Measurements from ENCODE around the gene SLC52A1. TPM values are rescaled to one million over a fixed set of nuclear protein-coding genes. Genes with fewer than 3 reads are reported as not detected.

SLC52A1 gene
- total RNA-seq, 1 experiment from 2014 or later = 1.1 TPM

GRCh38 chr17:5027299-5027698 is 7.9 kb downstream of the SLC52A1 start:
- Mint-ChIP-seq H3K4me3 (no peak overlapping the region), H3K9me3 (no peaks in the 10 kb centered on the region), H3K4me1 (no peaks in the 10 kb centered on the region), H3K27ac (no peak overlapping the region), H3K27me3 (ENCODE audit: low read depth) (peaks cover 10% of the 10 kb centered on the region), H3K36me3 (peaks cover 13% of the 10 kb centered on the region)
- no peak for DNase-seq (ENCODE audit: low spot score)
- TF ChIP-seq JAZF1 (CRISPR knock-in tag; IDR thresholded peaks at IDR 0.05) = no peak
- peak; percentile 87 for TF ChIP-seq ZNF121 (CRISPR knock-in tag; IDR thresholded peaks at IDR 0.05)
- CTCF ChIA-PET = interaction anchor here (0.7 to 1.4 kb wide), 2 partner anchors 35 to 118 kb away, joined by 4 to 6 read pairs; no protein-coding TSS in a partner anchor
- POLR2A ChIA-PET = no interaction called here
- no peak for ATAC-seq

DNA sequence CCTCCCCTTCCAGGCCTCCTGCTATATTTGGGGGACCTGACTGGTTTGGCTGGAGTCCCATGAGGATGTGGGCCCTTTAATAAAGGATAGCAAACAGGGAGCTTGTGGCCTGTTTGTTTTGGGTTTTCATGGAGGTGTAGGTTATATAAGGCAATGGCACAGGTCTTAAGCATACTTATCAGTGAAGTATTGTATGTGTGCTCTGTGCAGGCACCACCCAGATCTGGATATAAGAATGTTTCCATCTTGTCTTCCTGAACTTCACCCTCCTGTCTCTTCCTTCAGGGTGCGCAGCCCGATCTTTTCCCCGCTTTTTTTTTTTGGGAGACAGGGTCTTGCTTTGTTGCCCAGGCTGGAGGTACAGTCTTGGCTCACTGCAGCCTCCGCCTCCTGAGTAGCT is 10.6 kb downstream of the SLC52A1 start:
- Mint-ChIP-seq H3K4me1 (no peaks in the 10 kb centered on the region), H3K27ac (no peak overlapping the region), H3K36me3 (peaks cover 36% of the 10 kb centered on the region), H3K4me3 (no peak overlapping the region), H3K27me3 (ENCODE audit: low read depth) (no peaks in the 10 kb centered on the region), H3K9me3 (no peaks in the 10 kb centered on the region)
- DNase-seq (ENCODE audit: low spot score) (no peak), ATAC-seq (no peak)
- ChIA-PET POLR2A (no interaction called here), CTCF (no interaction called here)
- TF ChIP-seq, protein P1, sequence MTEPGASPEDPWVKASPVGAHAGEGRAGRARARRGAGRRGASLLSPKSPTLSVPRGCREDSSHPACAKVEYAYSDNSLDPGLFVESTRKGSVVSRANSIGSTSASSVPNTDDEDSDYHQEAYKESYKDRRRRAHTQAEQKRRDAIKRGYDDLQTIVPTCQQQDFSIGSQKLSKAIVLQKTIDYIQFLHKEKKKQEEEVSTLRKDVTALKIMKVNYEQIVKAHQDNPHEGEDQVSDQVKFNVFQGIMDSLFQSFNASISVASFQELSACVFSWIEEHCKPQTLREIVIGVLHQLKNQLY (CRISPR knock-in tag; IDR thresholded peaks at IDR 0.05) = no peak
- TF ChIP-seq CREM (CRISPR knock-in tag; IDR thresholded peaks at IDR 0.05) = no peak
- TF ChIP-seq SMAD3 (CRISPR knock-in tag; IDR thresholded peaks at IDR 0.05; ENCODE audit: borderline replicate concordance) = no peak
- TF ChIP-seq, protein P2, sequence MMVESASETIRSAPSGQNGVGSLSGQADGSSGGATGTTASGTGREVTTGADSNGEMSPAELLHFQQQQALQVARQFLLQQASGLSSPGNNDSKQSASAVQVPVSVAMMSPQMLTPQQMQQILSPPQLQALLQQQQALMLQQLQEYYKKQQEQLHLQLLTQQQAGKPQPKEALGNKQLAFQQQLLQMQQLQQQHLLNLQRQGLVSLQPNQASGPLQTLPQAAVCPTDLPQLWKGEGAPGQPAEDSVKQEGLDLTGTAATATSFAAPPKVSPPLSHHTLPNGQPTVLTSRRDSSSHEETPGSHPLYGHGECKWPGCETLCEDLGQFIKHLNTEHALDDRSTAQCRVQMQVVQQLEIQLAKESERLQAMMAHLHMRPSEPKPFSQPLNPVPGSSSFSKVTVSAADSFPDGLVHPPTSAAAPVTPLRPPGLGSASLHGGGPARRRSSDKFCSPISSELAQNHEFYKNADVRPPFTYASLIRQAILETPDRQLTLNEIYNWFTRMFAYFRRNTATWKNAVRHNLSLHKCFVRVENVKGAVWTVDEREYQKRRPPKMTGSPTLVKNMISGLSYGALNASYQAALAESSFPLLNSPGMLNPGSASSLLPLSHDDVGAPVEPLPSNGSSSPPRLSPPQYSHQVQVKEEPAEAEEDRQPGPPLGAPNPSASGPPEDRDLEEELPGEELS (CRISPR knock-in tag; IDR thresholded peaks at IDR 0.05) = no peak

DNA sequence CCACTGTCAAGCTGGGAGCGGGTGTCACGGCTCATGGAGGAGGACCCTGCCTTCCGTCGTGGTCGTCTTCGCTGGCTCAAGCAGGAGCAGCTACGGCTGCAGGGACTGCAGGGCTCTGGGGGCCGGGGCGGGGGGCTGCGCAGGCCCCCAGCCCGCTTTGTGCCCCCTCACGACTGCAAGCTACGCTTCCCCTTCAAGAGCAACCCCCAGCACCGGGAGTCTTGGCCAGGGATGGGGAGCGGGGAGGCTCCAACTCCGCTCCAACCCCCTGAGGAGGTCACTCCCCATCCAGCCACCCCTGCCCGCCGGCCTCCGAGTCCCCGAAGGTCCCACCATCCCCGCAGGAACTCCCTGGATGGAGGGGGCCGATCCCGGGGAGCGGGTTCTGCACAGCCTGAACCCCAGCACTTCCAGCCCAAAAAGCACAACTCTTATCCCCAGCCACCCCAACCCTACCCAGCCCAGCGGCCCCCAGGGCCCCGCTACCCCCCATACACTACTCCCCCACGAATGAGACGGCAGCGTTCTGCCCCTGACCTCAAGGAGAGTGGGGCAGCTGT is 11.6 kb downstream of the SLC52A1 start:
- POLR2A ChIA-PET = no interaction called here
- no peaks in the 10 kb centered on the region for H3K27me3 Mint-ChIP-seq (ENCODE audit: low read depth)

DNA sequence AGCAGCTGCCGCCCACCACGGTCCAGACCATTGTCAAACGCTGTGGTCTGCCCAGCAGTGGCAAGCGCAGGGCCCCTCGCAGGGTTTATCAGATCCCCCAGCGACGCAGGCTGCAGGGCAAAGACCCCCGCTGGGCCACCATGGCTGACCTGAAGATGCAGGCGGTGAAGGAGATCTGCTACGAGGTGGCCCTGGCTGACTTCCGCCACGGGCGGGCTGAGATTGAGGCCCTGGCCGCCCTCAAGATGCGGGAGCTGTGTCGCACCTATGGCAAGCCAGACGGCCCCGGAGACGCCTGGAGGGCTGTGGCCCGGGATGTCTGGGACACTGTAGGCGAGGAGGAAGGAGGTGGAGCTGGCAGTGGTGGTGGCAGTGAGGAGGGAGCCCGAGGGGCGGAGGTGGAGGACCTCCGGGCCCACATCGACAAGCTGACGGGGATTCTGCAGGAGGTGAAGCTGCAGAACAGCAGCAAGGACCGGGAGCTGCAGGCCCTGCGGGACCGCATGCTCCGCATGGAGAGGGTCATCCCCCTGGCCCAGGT is 13.0 kb downstream of the SLC52A1 start:
- CTCF ChIA-PET = interaction anchor here (0.7 to 1.7 kb wide), 2 partner anchors 9 to 42 kb away, joined by 6 read pairs; no protein-coding TSS in a partner anchor

More for the DNA sequence above, 11.6 kb downstream of the SLC52A1 start:
- Mint-ChIP-seq H3K4me1 (no peaks in the 10 kb centered on the region), H3K36me3 (peaks cover 36% of the 10 kb centered on the region), H3K9me3 (no peaks in the 10 kb centered on the region), H3K4me3 (no peak overlapping the region), H3K27ac (peak overlapping the region; percentile 70; the same call in 1 of the 2 replicates)
- ATAC-seq = no peak
- CTCF ChIA-PET = no interaction called here
- DNase-seq (ENCODE audit: low spot score) = no peak
- no peak for TF ChIP-seq NR3C1 (CRISPR knock-in tag; conservative IDR thresholded peaks at IDR 0.05; ENCODE audit: low read depth)
- no peak for TF ChIP-seq NFYB (CRISPR knock-in tag; conservative IDR thresholded peaks at IDR 0.05; ENCODE audit: low read depth)
- TF ChIP-seq ZNF671 (CRISPR knock-in tag; IDR thresholded peaks at IDR 0.05) = no peak
- no peak for TF ChIP-seq ETV6 (CRISPR knock-in tag; IDR thresholded peaks at IDR 0.05)

GRCh38 chr17:5020502-5021023 is 14.7 kb downstream of the SLC52A1 start:
- H3K4me3 Mint-ChIP-seq = no peak overlapping the region
- no peak for DNase-seq (ENCODE audit: low spot score)
- POLR2A ChIA-PET = no interaction called here
- TF ChIP-seq ZBTB21 (CRISPR knock-in tag; IDR thresholded peaks at IDR 0.05; ENCODE audit: borderline replicate concordance) (no peak), ATF6 (CRISPR knock-in tag; IDR thresholded peaks at IDR 0.05) (no peak), NR1H2 (CRISPR knock-in tag; IDR thresholded peaks at IDR 0.05) (no peak), SOX15 (CRISPR knock-in tag; IDR thresholded peaks at IDR 0.05) (no peak)
- TF ChIP-seq, protein P3, sequence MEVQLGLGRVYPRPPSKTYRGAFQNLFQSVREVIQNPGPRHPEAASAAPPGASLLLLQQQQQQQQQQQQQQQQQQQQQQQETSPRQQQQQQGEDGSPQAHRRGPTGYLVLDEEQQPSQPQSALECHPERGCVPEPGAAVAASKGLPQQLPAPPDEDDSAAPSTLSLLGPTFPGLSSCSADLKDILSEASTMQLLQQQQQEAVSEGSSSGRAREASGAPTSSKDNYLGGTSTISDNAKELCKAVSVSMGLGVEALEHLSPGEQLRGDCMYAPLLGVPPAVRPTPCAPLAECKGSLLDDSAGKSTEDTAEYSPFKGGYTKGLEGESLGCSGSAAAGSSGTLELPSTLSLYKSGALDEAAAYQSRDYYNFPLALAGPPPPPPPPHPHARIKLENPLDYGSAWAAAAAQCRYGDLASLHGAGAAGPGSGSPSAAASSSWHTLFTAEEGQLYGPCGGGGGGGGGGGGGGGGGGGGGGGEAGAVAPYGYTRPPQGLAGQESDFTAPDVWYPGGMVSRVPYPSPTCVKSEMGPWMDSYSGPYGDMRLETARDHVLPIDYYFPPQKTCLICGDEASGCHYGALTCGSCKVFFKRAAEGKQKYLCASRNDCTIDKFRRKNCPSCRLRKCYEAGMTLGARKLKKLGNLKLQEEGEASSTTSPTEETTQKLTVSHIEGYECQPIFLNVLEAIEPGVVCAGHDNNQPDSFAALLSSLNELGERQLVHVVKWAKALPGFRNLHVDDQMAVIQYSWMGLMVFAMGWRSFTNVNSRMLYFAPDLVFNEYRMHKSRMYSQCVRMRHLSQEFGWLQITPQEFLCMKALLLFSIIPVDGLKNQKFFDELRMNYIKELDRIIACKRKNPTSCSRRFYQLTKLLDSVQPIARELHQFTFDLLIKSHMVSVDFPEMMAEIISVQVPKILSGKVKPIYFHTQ (CRISPR knock-in tag; IDR thresholded peaks at IDR 0.05) = no peak

More for the DNA sequence above, 13.0 kb downstream of the SLC52A1 start:
- H3K27me3 Mint-ChIP-seq (ENCODE audit: low read depth) = no peaks in the 10 kb centered on the region
- no peak for TF ChIP-seq CBFB (CRISPR knock-in tag; IDR thresholded peaks at IDR 0.05; ENCODE audit: low read depth)
- no peak for TF ChIP-seq IRF1 (CRISPR knock-in tag; IDR thresholded peaks at IDR 0.05)
- H3K36me3 Mint-ChIP-seq = peaks cover 36% of the 10 kb centered on the region
- no peaks in the 10 kb centered on the region for H3K9me3 Mint-ChIP-seq
- no peak overlapping the region for H3K4me3 Mint-ChIP-seq
- H3K27ac Mint-ChIP-seq = no peak overlapping the region
- no peak for DNase-seq (ENCODE audit: low spot score)
- POLR2A ChIA-PET = no interaction called here
- no peaks in the 10 kb centered on the region for H3K4me1 Mint-ChIP-seq
- no peak for ATAC-seq

More at GRCh38 chr17:5020502-5021023, 14.7 kb downstream of the SLC52A1 start:
- H3K36me3 Mint-ChIP-seq = peaks cover 43% of the 10 kb centered on the region
- no peak for ATAC-seq
- CTCF ChIA-PET = no interaction called here
- H3K27me3 Mint-ChIP-seq (ENCODE audit: low read depth) = no peaks in the 10 kb centered on the region
- no peaks in the 10 kb centered on the region for H3K4me1 Mint-ChIP-seq
- H3K9me3 Mint-ChIP-seq = no peaks in the 10 kb centered on the region
- H3K27ac Mint-ChIP-seq = no peak overlapping the region

Data from WTC11 (cell line).